Endothelial cell of umbilical vein (primary cell): ENCODE measurements around the gene STX5. TPM values are rescaled to one million over a fixed set of nuclear protein-coding genes. Genes with fewer than 3 reads are reported as not detected.
A peak's percentile ranks its signal among the peaks of the same experiment; 100 is the strongest.

Experiments used
- BruUV-seq: library from RNA; stranded (reverse); fragments of 400-500 nt; replicated peaks from 2 replicates; lab custom pipeline; 2021; lab: Mats Ljungman, UMichigan
- CTCF ChIA-PET: fragments of 300-600, 350-600 bp; sonication (Branson Sonifier 250); formaldehyde crosslinking; loops from one replicate; lab custom pipeline; 2021; ENCODE audit warnings: antibody characterized with exemption, inconsistent platforms; lab: Charles Lee
- POLR2A ChIA-PET: fragments of 300-600, 350-600 bp; sonication (Branson Sonifier 250); formaldehyde crosslinking; loops from one replicate; lab custom pipeline; 2021; ENCODE audit warnings: antibody characterized with exemption, inconsistent platforms; lab: Charles Lee
- DNase-seq: peaks from one replicate; pipeline ENCODE4 v3.0.0-alpha.2; 2011; ENCODE audit warnings: low read depth, low spot score
- FAIRE-seq: peaks from 2 replicates; lab custom pipeline; 2011; peaks lifted over from hg19 to GRCh38; lab: Jason Lieb, UNC
- H2AFZ ChIP-seq: 2 replicates; pipeline ENCODE4 v1.6.0; 2012; ENCODE audit warnings: low read depth, low read length, control low read depth, inconsistent platforms
- H3K27ac ChIP-seq: 2 replicates; pipeline ENCODE4 v1.5.1; 2011; ENCODE audit warnings: low read depth, mild to moderate bottlenecking, control low read depth, low read length, moderate library complexity; ENCODE audit not compliant: insufficient read depth
- H3K27me3 ChIP-seq, 2 experiments: 2 replicates each; pipeline versions ENCODE4 v1.6.0 to v1.6.1; 2011; ENCODE audit warnings: low read length in 2 of 2, mixed read lengths in 1 of 2; ENCODE audit not compliant: control insufficient read depth in 2 of 2, insufficient read depth in 2 of 2
- H3K36me3 ChIP-seq, 2 experiments: 2 replicates in 1 of 2; 3 replicates in 1 of 2; pipeline ENCODE4 v1.5.1; 2011; ENCODE audit warnings: low read length in 2 of 2, mild to moderate bottlenecking in 1 of 2, moderate library complexity in 1 of 2; ENCODE audit not compliant: control insufficient read depth in 2 of 2, insufficient read depth in 2 of 2; ENCODE audit errors: extremely low read depth in 1 of 2
- H3K4me1 ChIP-seq: 3 replicates; pipeline ENCODE4 v1.5.1; 2011; ENCODE audit warnings: mild to moderate bottlenecking, low read length; ENCODE audit not compliant: control insufficient read depth, insufficient read depth; ENCODE audit errors: extremely low read depth
- H3K4me2 ChIP-seq: 2 replicates; pipeline ENCODE4 v1.6.1; 2011; ENCODE audit warnings: low read length, control low read depth, mixed read lengths; ENCODE audit not compliant: insufficient read depth
- H3K4me3 ChIP-seq, 3 experiments: fragments of 200-600 bp in 1 of 3; sonication (generic), shearing (Covaris generic) in 1 of 3; replicated peaks in 1 of 3; 2 replicates each; pipeline ENCODE4 v1.5.1; 2011 to 2016; ENCODE audit warnings: control low read depth in 3 of 3, low read length in 3 of 3, mild to moderate bottlenecking in 2 of 3, inconsistent platforms in 1 of 3, low read depth in 1 of 3, moderate library complexity in 1 of 3; ENCODE audit not compliant: insufficient read depth in 1 of 3
- H3K79me2 ChIP-seq: 2 replicates; pipeline ENCODE4 v1.6.0; 2012; ENCODE audit warnings: low read length, inconsistent platforms; ENCODE audit not compliant: control insufficient read depth, insufficient read depth
- H3K9ac ChIP-seq: replicated peaks from 2 replicates; pipeline ENCODE3; 2011; ENCODE audit warnings: low read length, control low read depth; ENCODE audit not compliant: insufficient read depth; ENCODE audit errors: extremely low read depth
- H3K9me1 ChIP-seq: replicated peaks from 3 replicates; pipeline ENCODE4 v1.6.0; 2011; ENCODE audit warnings: mild to moderate bottlenecking, low read length; ENCODE audit not compliant: control insufficient read depth, insufficient read depth; ENCODE audit errors: extremely low read depth
- H3K9me3 ChIP-seq: replicated peaks from 2 replicates; pipeline ENCODE4 v1.5.1; 2012; ENCODE audit warnings: low read length, inconsistent platforms; ENCODE audit not compliant: control insufficient read depth, insufficient read depth
- H4K20me1 ChIP-seq: replicated peaks from 2 replicates; pipeline ENCODE3; 2011; ENCODE audit warnings: mild to moderate bottlenecking, low read length; ENCODE audit not compliant: control insufficient read depth, insufficient read depth; ENCODE audit errors: extremely low read depth
- EZH2 ChIP-seq: IDR thresholded peaks from 2 replicates; pipeline ENCODE4 v1.6.1; 2012; ENCODE audit warnings: borderline replicate concordance, low read depth, mild to moderate bottlenecking, moderate library complexity, low read length, inconsistent platforms; ENCODE audit not compliant: severe bottlenecking
- FOS ChIP-seq: IDR thresholded peaks from 2 replicates; pipeline ENCODE4 v1.6.1; 2011; ENCODE audit warnings: mild to moderate bottlenecking, low read length, moderate library complexity, borderline replicate concordance; ENCODE audit not compliant: insufficient read depth
- GATA2 ChIP-seq: IDR thresholded peaks from 2 replicates; pipeline ENCODE4 v1.7.0; 2011; ENCODE audit warnings: low read depth, mild to moderate bottlenecking, moderate library complexity, mixed read lengths, low read length; ENCODE audit not compliant: insufficient read length, insufficient read depth
- JUN ChIP-seq: IDR thresholded peaks from 2 replicates; pipeline ENCODE4 v1.6.1; 2011; ENCODE audit warnings: borderline replicate concordance, low read depth; ENCODE audit not compliant: insufficient read length, insufficient read depth
- MAX ChIP-seq: IDR thresholded peaks from 2 replicates; pipeline ENCODE4 v1.6.1; 2011; ENCODE audit not compliant: insufficient read depth, insufficient read length
- MYC ChIP-seq: IDR thresholded peaks from one replicate; pipeline ENCODE4 v1.6.1; 2011; ENCODE audit warnings: mild to moderate bottlenecking, low read depth, low read length
- POLR2A ChIP-seq: IDR thresholded peaks from 2 replicates; pipeline ENCODE4 v1.6.1; 2012; ENCODE audit warnings: low read depth, mild to moderate bottlenecking, control low read depth, low read length
- POLR2AphosphoS5 ChIP-seq: IDR thresholded peaks from 2 replicates; pipeline ENCODE4 v1.6.1; 2012; ENCODE audit warnings: low read depth, mild to moderate bottlenecking, control low read depth, low read length, moderate library complexity; ENCODE audit not compliant: insufficient read depth
- dilution Hi-C: fragments of 300-500 bp; cut with MboI; formaldehyde crosslinking; loops from one replicate; pipeline ENCODE4 v1.15.0; 2019; ENCODE audit warnings: low sequenced_read_pairs; ENCODE audit not compliant: extremely low pct_ligation_motif_present
- intact Hi-C: fragments of 100-400 bp; cut with micrococcal nuclease; formaldehyde crosslinking; loops from one replicate; pipeline ENCODE4 v1.10.0; 2022
- polyA plus RNA-seq, 4 experiments: library from polyadenylated mRNA; depleted of rRNA in 3 of 4; stranded (reverse) in 3 of 4; unstranded in 1 of 4; fragments of >200 nt; gene quantifications; 2 replicates each; pipeline versions ENCODE4 v1.2.1 to v1.2.3, GENCODE V29; 2011 to 2012; ENCODE audit warnings: missing spikeins in 1 of 4
- total RNA-seq: library from RNA; stranded (reverse); gene quantifications from 2 replicates; pipeline ENCODE4 v1.2.3, GENCODE V29; 2021
- TF ChIP-seq, protein P1 (sequence below), 2 donors: IDR thresholded peaks; 1 replicate in 1 of 2; 2 replicates in 1 of 2; pipeline ENCODE4 v1.5.1; 2011; ENCODE audit warnings: low read length in 2 of 2, mild to moderate bottlenecking in 2 of 2, moderate library complexity in 2 of 2, control low read depth in 1 of 2, inconsistent platforms in 1 of 2, low read depth in 1 of 2; ENCODE audit not compliant: insufficient read depth in 1 of 2; ENCODE audit errors: extremely low read depth in 1 of 2

STX5 gene
- total and polyA plus RNA-seq, 2 donors (not counting 3 experiments of a cell fraction or from before 2014, with no cell fraction given): 41.3 to 46.4 TPM

DNA sequence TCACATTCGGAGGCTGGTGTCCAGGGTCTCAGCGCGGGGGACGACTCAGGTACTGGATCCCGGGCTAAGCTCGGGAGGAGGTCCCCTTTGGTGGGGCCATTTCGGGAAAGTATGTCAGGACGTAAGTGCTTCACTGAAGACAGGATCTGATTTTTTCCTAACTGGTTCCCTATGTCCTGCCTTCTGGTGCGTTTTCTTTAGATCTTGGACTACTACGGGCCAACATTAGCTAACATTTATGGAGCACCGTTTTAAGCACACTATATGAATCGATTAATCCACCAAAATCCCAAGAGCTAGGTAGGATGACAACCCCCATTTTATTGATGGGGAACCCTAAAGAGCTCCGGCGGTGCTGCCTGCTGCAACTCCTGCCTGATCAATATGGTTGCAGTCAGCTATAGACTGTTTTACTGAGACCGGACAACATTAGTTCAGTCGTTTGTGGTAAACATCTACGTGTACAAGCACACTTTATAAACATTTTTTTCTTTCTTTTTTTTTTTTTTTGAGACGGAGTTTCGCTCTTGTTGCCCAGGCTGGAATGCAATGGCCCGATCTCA is 24.6 kb upstream of the STX5 start:
- peak overlapping the region; percentile 71 for H3K9ac ChIP-seq
- ChIA-PET POLR2A (interaction anchor here (0.6 to 9.3 kb wide), 15 partner anchors 8 to 192 kb away, joined by 3 to 186 read pairs (median 5); partner anchors contain the start of genes C11orf98, CSKMT, HNRNPUL2 and SLC3A2), CTCF (interaction anchor here (1.4 to 3.3 kb wide), 3 partner anchors 25 to 462 kb away, joined by 3 to 26 read pairs (median 20); partner anchors contain the start of genes SLC3A2 and TMEM179B)
- H3K27ac ChIP-seq: peak overlapping the region; percentile 54
- H3K9me1 ChIP-seq: no peaks in the 10 kb centered on the region
- dilution Hi-C loops: no loop called here
- H3K4me2 ChIP-seq: peak overlapping the region; percentile 71
- TSS peak; percentile 92 for BruUV-seq
- peaks cover 54% of the 10 kb centered on the region for H3K79me2 ChIP-seq
- peak overlapping the region; percentile 47 for H2AFZ ChIP-seq
- TF ChIP-seq, protein P1, sequence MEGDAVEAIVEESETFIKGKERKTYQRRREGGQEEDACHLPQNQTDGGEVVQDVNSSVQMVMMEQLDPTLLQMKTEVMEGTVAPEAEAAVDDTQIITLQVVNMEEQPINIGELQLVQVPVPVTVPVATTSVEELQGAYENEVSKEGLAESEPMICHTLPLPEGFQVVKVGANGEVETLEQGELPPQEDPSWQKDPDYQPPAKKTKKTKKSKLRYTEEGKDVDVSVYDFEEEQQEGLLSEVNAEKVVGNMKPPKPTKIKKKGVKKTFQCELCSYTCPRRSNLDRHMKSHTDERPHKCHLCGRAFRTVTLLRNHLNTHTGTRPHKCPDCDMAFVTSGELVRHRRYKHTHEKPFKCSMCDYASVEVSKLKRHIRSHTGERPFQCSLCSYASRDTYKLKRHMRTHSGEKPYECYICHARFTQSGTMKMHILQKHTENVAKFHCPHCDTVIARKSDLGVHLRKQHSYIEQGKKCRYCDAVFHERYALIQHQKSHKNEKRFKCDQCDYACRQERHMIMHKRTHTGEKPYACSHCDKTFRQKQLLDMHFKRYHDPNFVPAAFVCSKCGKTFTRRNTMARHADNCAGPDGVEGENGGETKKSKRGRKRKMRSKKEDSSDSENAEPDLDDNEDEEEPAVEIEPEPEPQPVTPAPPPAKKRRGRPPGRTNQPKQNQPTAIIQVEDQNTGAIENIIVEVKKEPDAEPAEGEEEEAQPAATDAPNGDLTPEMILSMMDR (IDR thresholded peaks at IDR 0.05; ENCODE audit: extremely low read depth in 1 of 2, insufficient read depth in 1 of 2, low read depth in 1 of 2, low read length in 2 of 2): no peak
- TF ChIP-seq MYC (no peak), GATA2 (no peak), FOS (no peak), MAX (no peak), POLR2AphosphoS5 (no peak), EZH2 (no peak), POLR2A (no peak), JUN (no peak)
- H3K4me1 ChIP-seq: peaks cover 24% of the 10 kb centered on the region
- H3K27me3 ChIP-seq: no peaks in the 10 kb centered on the region
- peak overlapping the region; percentile 1 to 63 (median 61) for H3K4me3 ChIP-seq
- intact Hi-C loops: no loop called here
- no peak for DNase-seq
- no peaks in the 10 kb centered on the region for H3K9me3 ChIP-seq
- FAIRE-seq: peak; percentile 53
- peaks cover 12 to 29% of the 10 kb centered on the region in 2 experiments for H3K36me3 ChIP-seq
- H4K20me1 ChIP-seq: peaks cover 10% of the 10 kb centered on the region
